HEK293 (cell line): ENCODE measurements around the gene BAHD1.

Source experiments
- GLI4 ChIP-seq: fragments of 450-650 bp; formaldehyde crosslinking; IDR thresholded peaks from 2 replicates; pipeline ENCODE4 v1.5.1; 2016; ENCODE audit warnings: missing biosample characterization, missing genetic modification characterization
- GLIS1 ChIP-seq: fragments of 450-650 bp; formaldehyde crosslinking; IDR thresholded peaks from 2 replicates; pipeline ENCODE4 v1.5.1; 2016; ENCODE audit warnings: missing biosample characterization, missing genetic modification characterization
- HOXC10 ChIP-seq: sonication (generic); formaldehyde crosslinking; IDR thresholded peaks from 2 replicates; pipeline ENCODE4 v1.8.1; 2023; ENCODE audit warnings: mild to moderate bottlenecking, missing genetic modification reagents
- IKZF3 ChIP-seq: fragments of 450-650 bp; IDR thresholded peaks from 2 replicates; pipeline ENCODE4 v1.5.0; 2018; ENCODE audit warnings: missing biosample characterization, mild to moderate bottlenecking, missing genetic modification characterization, moderate library complexity
- KLF1 ChIP-seq: fragments of 450-650 bp; formaldehyde crosslinking; IDR thresholded peaks from 2 replicates; pipeline ENCODE4 v1.5.1; 2016; ENCODE audit warnings: missing biosample characterization, missing genetic modification characterization
- MZF1 ChIP-seq: fragments of 450-650 bp; formaldehyde crosslinking; IDR thresholded peaks from 2 replicates; pipeline ENCODE4 v1.5.1; 2017; ENCODE audit warnings: missing biosample characterization, missing genetic modification characterization, borderline replicate concordance
- SCRT2 ChIP-seq: fragments of 450-650 bp; formaldehyde crosslinking; IDR thresholded peaks from 2 replicates; pipeline ENCODE4 v1.5.1; 2016; ENCODE audit warnings: missing biosample characterization, missing genetic modification characterization
- WT1 ChIP-seq: fragments of 450-650 bp; formaldehyde crosslinking; IDR thresholded peaks from 2 replicates; pipeline ENCODE4 v1.5.1; 2016; ENCODE audit warnings: missing biosample characterization, missing genetic modification characterization
- YY2 ChIP-seq: fragments of 450-650 bp; formaldehyde crosslinking; IDR thresholded peaks from 2 replicates; pipeline ENCODE4 v1.5.1; 2016; ENCODE audit warnings: missing biosample characterization, missing genetic modification characterization
- ZBTB20 ChIP-seq: fragments of 450-650 bp; formaldehyde crosslinking; IDR thresholded peaks from 2 replicates; pipeline ENCODE4 v1.5.1; 2016; ENCODE audit warnings: missing biosample characterization, missing genetic modification characterization
- ZFP3 ChIP-seq: fragments of 450-650 bp; formaldehyde crosslinking; IDR thresholded peaks from 2 replicates; pipeline ENCODE4 v1.5.1; 2016; ENCODE audit warnings: low read depth, missing biosample characterization, missing genetic modification characterization
- ZFP37 ChIP-seq: fragments of 450-650 bp; formaldehyde crosslinking; IDR thresholded peaks from 2 replicates; pipeline ENCODE4 v1.5.1; 2016; ENCODE audit warnings: missing biosample characterization, missing genetic modification characterization
- ZNF132 ChIP-seq: fragments of 450-650 bp; formaldehyde crosslinking; IDR thresholded peaks from 2 replicates; pipeline ENCODE4 v1.5.1; 2017; ENCODE audit warnings: missing biosample characterization, missing genetic modification characterization, borderline replicate concordance
- ZNF174 ChIP-seq: fragments of 450-650 bp; formaldehyde crosslinking; IDR thresholded peaks from 2 replicates; pipeline ENCODE4 v1.5.0; 2017; ENCODE audit warnings: missing biosample characterization, mild to moderate bottlenecking, missing genetic modification characterization
- ZNF214 ChIP-seq: fragments of 450-650 bp; formaldehyde crosslinking; IDR thresholded peaks from 2 replicates; pipeline ENCODE4 v1.5.1; 2017; ENCODE audit warnings: missing biosample characterization, mild to moderate bottlenecking, missing genetic modification characterization, borderline replicate concordance
- ZNF501 ChIP-seq: fragments of 450-650 bp; formaldehyde crosslinking; IDR thresholded peaks from 2 replicates; pipeline ENCODE4 v1.5.1; 2016; ENCODE audit warnings: missing biosample characterization, missing genetic modification characterization
- ZNF549 ChIP-seq: fragments of 450-650 bp; IDR thresholded peaks from 2 replicates; pipeline ENCODE4 v1.5.1; 2018; ENCODE audit warnings: missing biosample characterization, missing genetic modification characterization, mild to moderate bottlenecking, inconsistent platforms, moderate library complexity
- ZNF596 ChIP-seq: fragments of 450-650 bp; IDR thresholded peaks from 2 replicates; pipeline ENCODE4 v1.5.0; 2018; ENCODE audit warnings: missing biosample characterization, mild to moderate bottlenecking, missing genetic modification characterization, moderate library complexity
- ZNF610 ChIP-seq: fragments of 450-650 bp; formaldehyde crosslinking; IDR thresholded peaks from 2 replicates; pipeline ENCODE4 v1.5.1; 2016; ENCODE audit warnings: missing biosample characterization, missing genetic modification characterization, borderline replicate concordance
- ZNF624 ChIP-seq: fragments of 450-650 bp; formaldehyde crosslinking; IDR thresholded peaks from 2 replicates; pipeline ENCODE4 v1.5.1; 2017; ENCODE audit warnings: missing biosample characterization, missing genetic modification characterization
- ZNF747 ChIP-seq: fragments of 450-650 bp; formaldehyde crosslinking; IDR thresholded peaks from 2 replicates; pipeline ENCODE4 v1.5.1; 2016; ENCODE audit warnings: missing biosample characterization, missing genetic modification characterization
- ZNF777 ChIP-seq: fragments of 450-650 bp; formaldehyde crosslinking; IDR thresholded peaks from 2 replicates; pipeline ENCODE4 v1.5.1; 2017; ENCODE audit warnings: missing biosample characterization, missing genetic modification characterization, borderline replicate concordance
- ZNF837 ChIP-seq: fragments of 450-650 bp; formaldehyde crosslinking; IDR thresholded peaks from 2 replicates; pipeline ENCODE4 v1.5.1; 2016; ENCODE audit warnings: missing biosample characterization, missing genetic modification characterization
- ZNF843 ChIP-seq: fragments of 450-650 bp; formaldehyde crosslinking; IDR thresholded peaks from 2 replicates; pipeline ENCODE4 v1.5.1; 2016; ENCODE audit warnings: missing biosample characterization, missing genetic modification characterization
- ZSCAN16 ChIP-seq: fragments of 450-650 bp; formaldehyde crosslinking; IDR thresholded peaks from 2 replicates; pipeline ENCODE4 v1.5.1; 2016; ENCODE audit warnings: missing biosample characterization, missing genetic modification characterization
- ZSCAN23 ChIP-seq: fragments of 450-650 bp; formaldehyde crosslinking; IDR thresholded peaks from 2 replicates; pipeline ENCODE4 v1.5.1; 2016; ENCODE audit warnings: missing biosample characterization, missing genetic modification characterization
- TF ChIP-seq, protein P1 (sequence below): fragments of 450-650 bp; formaldehyde crosslinking; IDR thresholded peaks from 2 replicates; pipeline ENCODE4 v1.5.0; 2017; ENCODE audit warnings: missing biosample characterization, missing genetic modification characterization, borderline replicate concordance
- TF ChIP-seq, protein P2 (sequence below): fragments of 450-650 bp; formaldehyde crosslinking; IDR thresholded peaks from 2 replicates; pipeline ENCODE4 v1.5.1; 2016; ENCODE audit warnings: missing biosample characterization, missing genetic modification characterization
- TF ChIP-seq, protein P3 (sequence below): fragments of 450-650 bp; formaldehyde crosslinking; conservative IDR thresholded peaks from 2 replicates; pipeline ENCODE4 v1.5.1; 2016; ENCODE audit warnings: low read depth, missing biosample characterization, missing genetic modification characterization
- TF ChIP-seq, protein P4 (sequence below): fragments of 450-650 bp; formaldehyde crosslinking; IDR thresholded peaks from 2 replicates; pipeline ENCODE4 v1.5.1; 2017; ENCODE audit warnings: missing biosample characterization, missing genetic modification characterization

Gene BAHD1

DNA sequence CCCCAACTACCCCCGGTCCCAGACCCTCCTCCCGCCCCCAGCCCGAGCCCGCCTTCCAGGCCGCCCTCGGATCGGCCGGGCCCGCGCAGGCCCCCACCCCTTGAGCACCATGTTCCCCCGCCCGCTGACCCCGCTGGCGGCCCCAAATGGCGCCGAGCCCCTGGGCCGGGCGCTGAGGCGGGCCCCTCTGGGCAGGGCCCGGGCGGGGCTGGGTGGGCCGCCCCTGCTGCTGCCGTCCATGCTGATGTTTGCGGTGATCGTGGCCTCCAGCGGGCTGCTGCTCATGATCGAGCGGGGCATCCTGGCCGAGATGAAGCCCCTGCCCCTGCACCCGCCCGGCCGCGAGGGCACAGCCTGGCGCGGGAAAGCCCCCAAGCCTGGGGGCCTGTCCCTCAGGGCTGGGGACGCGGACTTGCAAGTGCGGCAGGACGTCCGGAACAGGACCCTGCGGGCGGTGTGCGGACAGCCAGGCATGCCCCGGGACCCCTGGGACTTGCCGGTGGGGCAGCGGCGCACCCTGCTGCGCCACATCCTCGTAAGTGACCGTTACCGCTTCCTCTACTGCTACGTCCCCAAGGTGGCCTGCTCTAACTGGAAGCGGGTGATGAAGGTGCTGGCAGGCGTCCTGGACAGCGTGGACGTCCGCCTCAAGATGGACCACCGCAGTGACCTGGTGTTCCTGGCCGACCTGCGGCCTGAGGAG is 30.5 kb downstream of the BAHD1 start (continued):
- no peak for TF ChIP-seq ZNF610 (tag by site-specific recombination)
- TF ChIP-seq ZSCAN23 (tag by site-specific recombination) = no peak
- TF ChIP-seq ZNF777 (tag by site-specific recombination) = no peak
- TF ChIP-seq ZNF747 (tag by site-specific recombination) = no peak
- no peak for TF ChIP-seq IKZF3
- no peak for TF ChIP-seq YY2 (tag by site-specific recombination)
- TF ChIP-seq, protein P1, sequence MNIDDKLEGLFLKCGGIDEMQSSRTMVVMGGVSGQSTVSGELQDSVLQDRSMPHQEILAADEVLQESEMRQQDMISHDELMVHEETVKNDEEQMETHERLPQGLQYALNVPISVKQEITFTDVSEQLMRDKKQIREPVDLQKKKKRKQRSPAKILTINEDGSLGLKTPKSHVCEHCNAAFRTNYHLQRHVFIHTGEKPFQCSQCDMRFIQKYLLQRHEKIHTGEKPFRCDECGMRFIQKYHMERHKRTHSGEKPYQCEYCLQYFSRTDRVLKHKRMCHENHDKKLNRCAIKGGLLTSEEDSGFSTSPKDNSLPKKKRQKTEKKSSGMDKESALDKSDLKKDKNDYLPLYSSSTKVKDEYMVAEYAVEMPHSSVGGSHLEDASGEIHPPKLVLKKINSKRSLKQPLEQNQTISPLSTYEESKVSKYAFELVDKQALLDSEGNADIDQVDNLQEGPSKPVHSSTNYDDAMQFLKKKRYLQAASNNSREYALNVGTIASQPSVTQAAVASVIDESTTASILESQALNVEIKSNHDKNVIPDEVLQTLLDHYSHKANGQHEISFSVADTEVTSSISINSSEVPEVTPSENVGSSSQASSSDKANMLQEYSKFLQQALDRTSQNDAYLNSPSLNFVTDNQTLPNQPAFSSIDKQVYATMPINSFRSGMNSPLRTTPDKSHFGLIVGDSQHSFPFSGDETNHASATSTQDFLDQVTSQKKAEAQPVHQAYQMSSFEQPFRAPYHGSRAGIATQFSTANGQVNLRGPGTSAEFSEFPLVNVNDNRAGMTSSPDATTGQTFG (tag by site-specific recombination) = no peak
- peak; percentile 32; the same call in 1 of the 2 replicates for TF ChIP-seq ZBTB20
- TF ChIP-seq, protein P2, sequence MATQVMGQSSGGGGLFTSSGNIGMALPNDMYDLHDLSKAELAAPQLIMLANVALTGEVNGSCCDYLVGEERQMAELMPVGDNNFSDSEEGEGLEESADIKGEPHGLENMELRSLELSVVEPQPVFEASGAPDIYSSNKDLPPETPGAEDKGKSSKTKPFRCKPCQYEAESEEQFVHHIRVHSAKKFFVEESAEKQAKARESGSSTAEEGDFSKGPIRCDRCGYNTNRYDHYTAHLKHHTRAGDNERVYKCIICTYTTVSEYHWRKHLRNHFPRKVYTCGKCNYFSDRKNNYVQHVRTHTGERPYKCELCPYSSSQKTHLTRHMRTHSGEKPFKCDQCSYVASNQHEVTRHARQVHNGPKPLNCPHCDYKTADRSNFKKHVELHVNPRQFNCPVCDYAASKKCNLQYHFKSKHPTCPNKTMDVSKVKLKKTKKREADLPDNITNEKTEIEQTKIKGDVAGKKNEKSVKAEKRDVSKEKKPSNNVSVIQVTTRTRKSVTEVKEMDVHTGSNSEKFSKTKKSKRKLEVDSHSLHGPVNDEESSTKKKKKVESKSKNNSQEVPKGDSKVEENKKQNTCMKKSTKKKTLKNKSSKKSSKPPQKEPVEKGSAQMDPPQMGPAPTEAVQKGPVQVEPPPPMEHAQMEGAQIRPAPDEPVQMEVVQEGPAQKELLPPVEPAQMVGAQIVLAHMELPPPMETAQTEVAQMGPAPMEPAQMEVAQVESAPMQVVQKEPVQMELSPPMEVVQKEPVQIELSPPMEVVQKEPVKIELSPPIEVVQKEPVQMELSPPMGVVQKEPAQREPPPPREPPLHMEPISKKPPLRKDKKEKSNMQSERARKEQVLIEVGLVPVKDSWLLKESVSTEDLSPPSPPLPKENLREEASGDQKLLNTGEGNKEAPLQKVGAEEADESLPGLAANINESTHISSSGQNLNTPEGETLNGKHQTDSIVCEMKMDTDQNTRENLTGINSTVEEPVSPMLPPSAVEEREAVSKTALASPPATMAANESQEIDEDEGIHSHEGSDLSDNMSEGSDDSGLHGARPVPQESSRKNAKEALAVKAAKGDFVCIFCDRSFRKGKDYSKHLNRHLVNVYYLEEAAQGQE (tag by site-specific recombination) = no peak
- no peak for TF ChIP-seq ZFP3
- TF ChIP-seq ZNF843 = no peak
- TF ChIP-seq ZNF549 (tag by site-specific recombination) = no peak
- TF ChIP-seq SCRT2 (tag by site-specific recombination) = no peak
- TF ChIP-seq, protein P3, sequence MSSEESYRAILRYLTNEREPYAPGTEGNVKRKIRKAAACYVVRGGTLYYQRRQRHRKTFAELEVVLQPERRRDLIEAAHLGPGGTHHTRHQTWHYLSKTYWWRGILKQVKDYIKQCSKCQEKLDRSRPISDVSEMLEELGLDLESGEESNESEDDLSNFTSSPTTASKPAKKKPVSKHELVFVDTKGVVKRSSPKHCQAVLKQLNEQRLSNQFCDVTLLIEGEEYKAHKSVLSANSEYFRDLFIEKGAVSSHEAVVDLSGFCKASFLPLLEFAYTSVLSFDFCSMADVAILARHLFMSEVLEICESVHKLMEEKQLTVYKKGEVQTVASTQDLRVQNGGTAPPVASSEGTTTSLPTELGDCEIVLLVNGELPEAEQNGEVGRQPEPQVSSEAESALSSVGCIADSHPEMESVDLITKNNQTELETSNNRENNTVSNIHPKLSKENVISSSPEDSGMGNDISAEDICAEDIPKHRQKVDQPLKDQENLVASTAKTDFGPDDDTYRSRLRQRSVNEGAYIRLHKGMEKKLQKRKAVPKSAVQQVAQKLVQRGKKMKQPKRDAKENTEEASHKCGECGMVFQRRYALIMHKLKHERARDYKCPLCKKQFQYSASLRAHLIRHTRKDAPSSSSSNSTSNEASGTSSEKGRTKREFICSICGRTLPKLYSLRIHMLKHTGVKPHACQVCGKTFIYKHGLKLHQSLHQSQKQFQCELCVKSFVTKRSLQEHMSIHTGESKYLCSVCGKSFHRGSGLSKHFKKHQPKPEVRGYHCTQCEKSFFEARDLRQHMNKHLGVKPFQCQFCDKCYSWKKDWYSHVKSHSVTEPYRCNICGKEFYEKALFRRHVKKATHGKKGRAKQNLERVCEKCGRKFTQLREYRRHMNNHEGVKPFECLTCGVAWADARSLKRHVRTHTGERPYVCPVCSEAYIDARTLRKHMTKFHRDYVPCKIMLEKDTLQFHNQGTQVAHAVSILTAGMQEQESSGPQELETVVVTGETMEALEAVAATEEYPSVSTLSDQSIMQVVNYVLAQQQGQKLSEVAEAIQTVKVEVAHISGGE (tag by site-specific recombination) = no peak
- TF ChIP-seq GLI4 = no peak
- no peak for TF ChIP-seq ZNF596 (tag by site-specific recombination)
- no peak for TF ChIP-seq ZNF174 (tag by site-specific recombination)
- TF ChIP-seq ZNF214 = no peak
- no peak for TF ChIP-seq ZFP37 (tag by site-specific recombination)
- TF ChIP-seq MZF1 (tag by site-specific recombination) = no peak
- no peak for TF ChIP-seq ZNF132
- no peak; the same call in 1 of the 2 replicates for TF ChIP-seq GLIS1 (tag by site-specific recombination)
- TF ChIP-seq HOXC10 = no peak
- TF ChIP-seq ZNF501 = no peak
- no peak for TF ChIP-seq ZNF837 (tag by site-specific recombination)
- TF ChIP-seq, protein P4, sequence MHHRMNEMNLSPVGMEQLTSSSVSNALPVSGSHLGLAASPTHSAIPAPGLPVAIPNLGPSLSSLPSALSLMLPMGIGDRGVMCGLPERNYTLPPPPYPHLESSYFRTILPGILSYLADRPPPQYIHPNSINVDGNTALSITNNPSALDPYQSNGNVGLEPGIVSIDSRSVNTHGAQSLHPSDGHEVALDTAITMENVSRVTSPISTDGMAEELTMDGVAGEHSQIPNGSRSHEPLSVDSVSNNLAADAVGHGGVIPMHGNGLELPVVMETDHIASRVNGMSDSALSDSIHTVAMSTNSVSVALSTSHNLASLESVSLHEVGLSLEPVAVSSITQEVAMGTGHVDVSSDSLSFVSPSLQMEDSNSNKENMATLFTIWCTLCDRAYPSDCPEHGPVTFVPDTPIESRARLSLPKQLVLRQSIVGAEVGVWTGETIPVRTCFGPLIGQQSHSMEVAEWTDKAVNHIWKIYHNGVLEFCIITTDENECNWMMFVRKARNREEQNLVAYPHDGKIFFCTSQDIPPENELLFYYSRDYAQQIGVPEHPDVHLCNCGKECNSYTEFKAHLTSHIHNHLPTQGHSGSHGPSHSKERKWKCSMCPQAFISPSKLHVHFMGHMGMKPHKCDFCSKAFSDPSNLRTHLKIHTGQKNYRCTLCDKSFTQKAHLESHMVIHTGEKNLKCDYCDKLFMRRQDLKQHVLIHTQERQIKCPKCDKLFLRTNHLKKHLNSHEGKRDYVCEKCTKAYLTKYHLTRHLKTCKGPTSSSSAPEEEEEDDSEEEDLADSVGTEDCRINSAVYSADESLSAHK = 0 out of 2 replicates have a peak, but pooled peaks have one; percentile 12
- TF ChIP-seq ZNF624 (tag by site-specific recombination) = no peak
- TF ChIP-seq WT1 = no peak
- peak; percentile 55 for TF ChIP-seq KLF1 (tag by site-specific recombination)
- TF ChIP-seq ZSCAN16 (tag by site-specific recombination) = no peak
